ENCODE measurements around the gene CCL19.

GRCh38 chr9:34719021-34719768 lies 28.1 kb upstream of the CCL19 start:
- TF ChIP-seq EZH2 (IDR thresholded peaks at IDR 0.05; ENCODE audit: borderline replicate concordance, low read depth, low read length, severe bottlenecking) (no peak), CTCF (IDR thresholded peaks at IDR 0.05; ENCODE audit: borderline replicate concordance, extremely low read depth, low read length, poor library complexity, severe bottlenecking) (no peak)
